ENCODE data around the gene LBR. TPM values are rescaled to one million over a fixed set of nuclear protein-coding genes. Genes with fewer than 3 reads are reported as not detected.

LBR gene
- total RNA-seq, 1 donor from 2014 or later: 93.9 TPM

DNA sequence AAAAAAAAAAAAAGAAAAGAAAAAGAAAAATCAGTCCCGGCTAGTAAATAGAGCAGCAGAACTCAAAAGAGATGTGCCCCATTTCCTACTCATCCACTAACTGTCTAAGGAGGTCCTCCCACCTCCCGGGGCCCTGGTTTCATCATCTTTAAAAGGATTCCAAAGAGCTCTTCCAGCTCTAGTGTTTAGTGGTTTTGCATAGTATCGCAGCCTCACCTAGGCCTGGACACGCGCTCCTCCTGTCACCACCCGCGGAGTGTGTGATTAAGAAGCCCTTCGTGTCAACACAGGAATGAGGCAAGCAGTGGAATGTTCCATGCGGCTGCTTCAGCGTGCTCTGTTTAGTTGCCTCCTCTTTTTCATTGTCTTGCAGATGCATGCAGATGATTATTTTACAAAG is 49.0 kb downstream of the LBR start:
- no peak for TF ChIP-seq CTCF (IDR thresholded peaks at IDR 0.05; ENCODE audit: partially characterized antibody, unreplicated experiment)
- H3K27me3 Mint-ChIP-seq (ENCODE audit: unreplicated experiment): no peaks in the 10 kb centered on the region
- no peaks in the 10 kb centered on the region for H3K4me1 Mint-ChIP-seq (ENCODE audit: low read depth, unreplicated experiment)
- no peak overlapping the region for H3K27ac Mint-ChIP-seq (ENCODE audit: unreplicated experiment)
- DNase-seq: no peak
- H3K4me3 Mint-ChIP-seq (ENCODE audit: unreplicated experiment): no peak overlapping the region
- H3K36me3 Mint-ChIP-seq (ENCODE audit: unreplicated experiment): no peaks in the 10 kb centered on the region
- no peaks in the 10 kb centered on the region for H3K9me3 Mint-ChIP-seq (ENCODE audit: unreplicated experiment)

DNA sequence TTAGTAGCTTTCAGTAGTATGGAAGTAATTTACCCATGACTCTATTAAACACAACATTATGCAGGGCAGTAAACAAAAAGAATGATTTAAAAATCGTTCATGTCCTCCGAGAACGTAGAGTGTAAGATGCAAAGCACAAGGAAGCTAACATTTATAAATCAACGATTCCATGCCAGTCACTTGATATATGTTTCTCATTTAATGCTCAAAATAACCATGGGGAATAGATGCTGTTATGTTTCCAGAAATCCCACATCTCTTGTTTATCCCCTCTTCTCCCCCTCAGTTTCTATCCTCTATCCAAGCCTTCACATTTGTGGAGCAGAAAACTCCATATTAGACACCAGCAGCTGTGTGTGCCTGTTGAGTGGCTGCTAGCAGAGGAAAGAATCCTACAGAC is 52.8 kb downstream of the LBR start:
- no peaks in the 10 kb centered on the region for H3K4me1 Mint-ChIP-seq (ENCODE audit: low read depth, unreplicated experiment)
- H3K9me3 Mint-ChIP-seq (ENCODE audit: unreplicated experiment): no peaks in the 10 kb centered on the region
- no peak for TF ChIP-seq CTCF (IDR thresholded peaks at IDR 0.05; ENCODE audit: partially characterized antibody, unreplicated experiment)
- H3K36me3 Mint-ChIP-seq (ENCODE audit: unreplicated experiment): no peaks in the 10 kb centered on the region
- no peaks in the 10 kb centered on the region for H3K27me3 Mint-ChIP-seq (ENCODE audit: unreplicated experiment)
- DNase-seq: no peak
- H3K4me3 Mint-ChIP-seq (ENCODE audit: unreplicated experiment): no peak overlapping the region
- no peak overlapping the region for H3K27ac Mint-ChIP-seq (ENCODE audit: unreplicated experiment)

DNA sequence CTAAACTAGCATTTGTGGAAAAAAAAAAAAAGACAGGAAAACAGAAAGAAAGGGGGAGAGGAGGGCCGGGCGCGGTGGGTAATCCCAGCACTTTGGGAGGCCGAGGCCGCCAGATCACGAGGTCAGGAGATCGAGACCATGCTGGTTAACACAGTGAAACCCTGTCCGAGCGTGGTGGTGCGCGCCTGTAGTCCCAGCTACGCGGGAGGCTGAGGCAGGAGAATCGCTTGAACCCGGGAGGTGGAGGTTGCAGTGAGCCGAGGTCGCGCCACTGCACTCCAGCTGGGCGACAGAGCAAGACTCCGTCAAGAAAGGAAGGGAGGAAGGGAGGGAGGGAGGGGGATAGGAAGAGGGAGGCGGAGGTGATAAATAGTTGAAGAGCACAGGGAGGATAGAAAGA is 54.7 kb downstream of the LBR start:
- no peak overlapping the region for H3K27ac Mint-ChIP-seq (ENCODE audit: unreplicated experiment)

DNA sequence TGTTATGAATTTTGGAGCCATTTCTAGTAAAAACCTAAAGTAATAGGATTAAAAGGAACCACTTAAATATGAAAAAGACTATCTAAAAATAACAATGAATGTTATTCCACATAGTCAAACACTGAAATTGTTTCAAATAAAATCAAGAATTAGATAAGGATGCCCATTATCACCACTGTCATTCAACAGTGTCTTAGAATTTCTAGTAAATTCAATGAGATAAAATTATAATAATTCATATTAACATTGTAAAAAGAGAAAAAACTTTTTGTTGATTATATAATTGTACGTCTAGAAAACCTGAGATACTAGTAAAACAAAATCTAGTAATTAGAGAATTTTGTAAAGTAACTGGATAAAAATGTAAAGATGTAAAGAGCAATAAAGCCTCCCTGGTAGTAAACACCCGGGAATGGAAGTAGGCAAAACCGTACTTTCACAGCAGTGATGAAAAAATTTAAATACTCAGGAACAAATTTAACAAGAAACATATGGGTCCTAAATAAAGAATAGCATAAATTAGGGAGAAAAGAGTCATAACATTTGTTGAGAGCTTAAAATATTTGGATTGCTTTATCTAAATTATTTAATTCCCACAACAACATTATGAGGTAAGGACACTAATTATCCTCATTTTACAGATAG is 56.4 kb downstream of the LBR start:
- Mint-ChIP-seq H3K4me3 (ENCODE audit: unreplicated experiment) (no peak overlapping the region), H3K4me1 (ENCODE audit: low read depth, unreplicated experiment) (peaks cover 11% of the 10 kb centered on the region), H3K27ac (ENCODE audit: unreplicated experiment) (no peak overlapping the region), H3K36me3 (ENCODE audit: unreplicated experiment) (no peaks in the 10 kb centered on the region), H3K27me3 (ENCODE audit: unreplicated experiment) (no peaks in the 10 kb centered on the region), H3K9me3 (ENCODE audit: unreplicated experiment) (no peaks in the 10 kb centered on the region)
- no peak for TF ChIP-seq CTCF (IDR thresholded peaks at IDR 0.05; ENCODE audit: partially characterized antibody, unreplicated experiment)
- no peak for DNase-seq

More for the DNA sequence above, 54.7 kb downstream of the LBR start:
- no peaks in the 10 kb centered on the region for H3K4me1 Mint-ChIP-seq (ENCODE audit: low read depth, unreplicated experiment)
- H3K36me3 Mint-ChIP-seq (ENCODE audit: unreplicated experiment): no peaks in the 10 kb centered on the region
- H3K4me3 Mint-ChIP-seq (ENCODE audit: unreplicated experiment): no peak overlapping the region
- DNase-seq: no peak
- no peak for TF ChIP-seq CTCF (IDR thresholded peaks at IDR 0.05; ENCODE audit: partially characterized antibody, unreplicated experiment)
- H3K9me3 Mint-ChIP-seq (ENCODE audit: unreplicated experiment): no peaks in the 10 kb centered on the region
- H3K27me3 Mint-ChIP-seq (ENCODE audit: unreplicated experiment): no peaks in the 10 kb centered on the region

- no peaks in the 10 kb centered on the region for H3K27me3 Mint-ChIP-seq (ENCODE audit: unreplicated experiment)
- peaks cover 11% of the 10 kb centered on the region for H3K4me1 Mint-ChIP-seq (ENCODE audit: low read depth, unreplicated experiment)
- H3K27ac Mint-ChIP-seq (ENCODE audit: unreplicated experiment): no peak overlapping the region
- no peak for DNase-seq
- H3K9me3 Mint-ChIP-seq (ENCODE audit: unreplicated experiment): no peaks in the 10 kb centered on the region
- H3K36me3 Mint-ChIP-seq (ENCODE audit: unreplicated experiment): no peaks in the 10 kb centered on the region
- H3K4me3 Mint-ChIP-seq (ENCODE audit: unreplicated experiment): no peak overlapping the region
- no peak for TF ChIP-seq CTCF (IDR thresholded peaks at IDR 0.05; ENCODE audit: partially characterized antibody, unreplicated experiment)
These were observed 59.7 kb downstream of the LBR start for GRCh38 chr1:225368036-225368552.
